Kidney epithelial cell (primary cell): ENCODE results near the gene RNF213. TPM values are rescaled to one million over a fixed set of nuclear protein-coding genes. Genes with fewer than 3 reads are reported as not detected.
"Not testable (repeated sequence)": the region's sequence is repeated elsewhere in the genome, so short reads cannot be mapped to it uniquely, and the experiment has no call there.

Experiments used
- DNase-seq: peaks from one replicate; pipeline ENCODE4 v3.0.0-alpha.2; 2010; ENCODE audit warnings: low read depth
- H3K27me3 ChIP-seq: 2 replicates; pipeline ENCODE4 v1.6.0; 2011; ENCODE audit warnings: low read length; ENCODE audit not compliant: control insufficient read depth, insufficient read depth
- H3K36me3 ChIP-seq: 2 replicates; pipeline ENCODE4 v1.5.1; 2011; ENCODE audit warnings: low read length; ENCODE audit not compliant: control insufficient read depth, insufficient read depth
- H3K4me3 ChIP-seq: 2 replicates; pipeline ENCODE4 v1.5.1; 2011; ENCODE audit warnings: low read depth, mild to moderate bottlenecking, control low read depth, low read length
- CTCF ChIP-seq: IDR thresholded peaks from 2 replicates; pipeline ENCODE4 v1.5.1; 2011; ENCODE audit warnings: mild to moderate bottlenecking, moderate library complexity, low read length, control low read depth, inconsistent platforms; ENCODE audit not compliant: insufficient read depth, poor library complexity, severe bottlenecking
- total RNA-seq: library from RNA; depleted of rRNA; stranded (reverse); fragments of >200 nt; gene quantifications from 2 replicates; pipeline ENCODE4 v1.2.3, GENCODE V29; 2015

RNF213 gene
- total RNA-seq, 1 donor from 2014 or later: 111 TPM

DNA sequence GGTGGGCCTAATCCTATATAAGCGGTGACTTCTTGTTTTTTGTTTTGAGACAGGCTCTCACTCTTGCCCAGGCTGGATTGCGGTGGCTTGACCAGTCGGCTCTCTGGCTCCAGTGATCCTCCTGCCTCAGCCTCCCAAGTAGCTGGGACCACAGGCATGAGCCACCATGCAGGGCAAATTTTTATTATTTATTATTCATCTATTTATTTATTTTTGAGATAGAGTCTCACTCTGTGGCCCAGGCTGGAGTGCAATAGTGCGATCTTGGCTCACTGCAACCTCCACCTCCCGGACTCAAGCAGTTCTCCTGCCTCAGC lies 4.7 kb upstream of the RNF213 start:
- Histone ChIP-seq H3K27me3 (no peaks in the 10 kb centered on the region), H3K36me3 (no peaks in the 10 kb centered on the region), H3K4me3 (no peak overlapping the region)
- DNase-seq: no peak
- TF ChIP-seq CTCF: no peak

DNA sequence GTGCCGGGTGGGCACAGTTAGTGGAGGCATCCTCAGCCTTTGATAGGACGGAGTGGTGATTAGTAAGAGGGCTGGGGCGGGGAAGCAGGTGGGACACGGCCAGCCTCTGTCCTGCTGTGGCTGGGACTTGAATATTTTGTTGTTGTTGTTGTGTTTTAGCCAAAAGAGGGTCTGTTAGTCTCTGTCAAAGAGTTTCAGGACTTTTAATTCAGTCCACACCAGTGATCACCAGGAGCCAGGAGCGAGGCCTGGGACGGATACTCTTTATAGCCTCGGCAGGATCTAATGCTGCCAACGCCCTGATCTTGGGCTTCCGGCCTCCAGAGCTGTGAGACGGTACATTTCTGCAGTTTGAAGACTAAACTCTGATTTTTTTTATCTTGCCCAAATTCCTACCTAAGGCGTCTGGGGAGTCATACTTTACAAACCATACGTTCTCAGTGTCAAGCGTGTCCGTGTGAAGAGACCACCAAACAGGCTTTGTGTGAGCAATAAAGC lies 2.9 kb upstream of the RNF213 start:
- Histone ChIP-seq H3K4me3 (no peak overlapping the region), H3K36me3 (no peaks in the 10 kb centered on the region), H3K27me3 (no peaks in the 10 kb centered on the region)
- no peak for DNase-seq
- TF ChIP-seq CTCF: no peak

GRCh38 chr17:80258296-80258695 lies 2.4 kb upstream of the RNF213 start:
- DNase-seq, H3K4me3 ChIP-seq, H3K36me3 ChIP-seq, H3K27me3 ChIP-seq: not testable (repeated sequence)

- DNase-seq: no peak
- peak overlapping the region; percentile 26 for H3K4me3 ChIP-seq
- TF ChIP-seq CTCF: no peak
- H3K36me3 ChIP-seq: no peaks in the 10 kb centered on the region
- no peaks in the 10 kb centered on the region for H3K27me3 ChIP-seq
Observed at GRCh38 chr17:80259457-80260068, 1.1 kb upstream of the RNF213 start.

DNA sequence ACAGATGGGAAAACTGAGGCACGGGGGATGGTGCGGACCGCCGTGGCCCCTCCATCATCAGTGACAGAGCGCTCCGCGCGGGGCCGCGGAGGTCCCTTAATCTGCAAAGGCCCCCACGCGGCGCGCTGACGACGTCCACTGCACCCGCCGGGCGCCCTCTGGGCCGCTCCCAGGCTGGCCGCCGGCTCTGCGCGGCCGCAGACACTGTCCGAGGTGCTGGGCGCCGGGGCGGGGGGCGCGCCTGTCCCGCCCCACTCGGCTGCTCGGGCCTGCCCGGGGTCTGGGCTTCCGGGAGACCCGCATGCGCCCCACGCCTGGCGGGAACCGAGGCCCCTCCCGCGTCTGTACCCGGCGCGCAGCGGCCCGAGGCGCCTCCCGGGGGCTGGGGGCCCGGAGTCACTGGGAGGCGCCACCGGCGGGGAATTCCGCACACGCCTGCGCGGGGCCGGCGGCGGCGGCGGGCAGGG lies 550 bp upstream of the RNF213 start:
- TF ChIP-seq CTCF: no peak
- no peak for DNase-seq
- H3K4me3 ChIP-seq: peak overlapping the region; percentile 26
- no peaks in the 10 kb centered on the region for H3K36me3 ChIP-seq
- H3K27me3 ChIP-seq: no peaks in the 10 kb centered on the region

GRCh38 chr17:80261159-80261894 lies 675 bp downstream of the RNF213 start:
- TF ChIP-seq CTCF: no peak
- Histone ChIP-seq H3K36me3 (no peaks in the 10 kb centered on the region), H3K27me3 (no peaks in the 10 kb centered on the region), H3K4me3 (peak overlapping the region; percentile 73)
- no peak for DNase-seq
